Measurements from ENCODE around the gene GZF1.

The GZF1 gene

GRCh38 chr20:23413862-23414422, 52.0 kb downstream of the GZF1 start:
- TF ChIP-seq CTCF (IDR thresholded peaks at IDR 0.05) = no peak
- no peak for TF ChIP-seq ZFX (IDR thresholded peaks at IDR 0.05; ENCODE audit: borderline replicate concordance)
- H3K27ac ChIP-seq = no peak overlapping the region

- TF ChIP-seq ZFX (IDR thresholded peaks at IDR 0.05; ENCODE audit: borderline replicate concordance) = no peak
- no peak for TF ChIP-seq CTCF (IDR thresholded peaks at IDR 0.05)
- no peak overlapping the region for H3K27ac ChIP-seq
Measured at GRCh38 chr20:23414526-23415188, 52.7 kb downstream of the GZF1 start.

GRCh38 chr20:23415555-23415954, 53.6 kb downstream of the GZF1 start:
- H3K27ac ChIP-seq = no peak overlapping the region
- TF ChIP-seq CTCF (IDR thresholded peaks at IDR 0.05) (no peak), ZFX (IDR thresholded peaks at IDR 0.05; ENCODE audit: borderline replicate concordance) (no peak)

- TF ChIP-seq CTCF (IDR thresholded peaks at IDR 0.05) (no peak), ZFX (IDR thresholded peaks at IDR 0.05; ENCODE audit: borderline replicate concordance) (no peak)
- no peak overlapping the region for H3K27ac ChIP-seq
Measured at GRCh38 chr20:23415959-23416583, 54.1 kb downstream of the GZF1 start.

- no peak overlapping the region for H3K27ac ChIP-seq
- TF ChIP-seq ZFX (IDR thresholded peaks at IDR 0.05; ENCODE audit: borderline replicate concordance) = no peak
- no peak for TF ChIP-seq CTCF (IDR thresholded peaks at IDR 0.05)
Measured at GRCh38 chr20:23417861-23418260, 55.9 kb downstream of the GZF1 start.

- peak overlapping the region; percentile 47; the same call in 1 of the 2 replicates for H3K27ac ChIP-seq
- no peak for TF ChIP-seq ZFX (IDR thresholded peaks at IDR 0.05; ENCODE audit: borderline replicate concordance)
- TF ChIP-seq CTCF (IDR thresholded peaks at IDR 0.05) = no peak
Measured at GRCh38 chr20:23419657-23419994, 57.6 kb downstream of the GZF1 start.
